Measurements from ENCODE around the gene IQCN.

IQCN gene

DNA sequence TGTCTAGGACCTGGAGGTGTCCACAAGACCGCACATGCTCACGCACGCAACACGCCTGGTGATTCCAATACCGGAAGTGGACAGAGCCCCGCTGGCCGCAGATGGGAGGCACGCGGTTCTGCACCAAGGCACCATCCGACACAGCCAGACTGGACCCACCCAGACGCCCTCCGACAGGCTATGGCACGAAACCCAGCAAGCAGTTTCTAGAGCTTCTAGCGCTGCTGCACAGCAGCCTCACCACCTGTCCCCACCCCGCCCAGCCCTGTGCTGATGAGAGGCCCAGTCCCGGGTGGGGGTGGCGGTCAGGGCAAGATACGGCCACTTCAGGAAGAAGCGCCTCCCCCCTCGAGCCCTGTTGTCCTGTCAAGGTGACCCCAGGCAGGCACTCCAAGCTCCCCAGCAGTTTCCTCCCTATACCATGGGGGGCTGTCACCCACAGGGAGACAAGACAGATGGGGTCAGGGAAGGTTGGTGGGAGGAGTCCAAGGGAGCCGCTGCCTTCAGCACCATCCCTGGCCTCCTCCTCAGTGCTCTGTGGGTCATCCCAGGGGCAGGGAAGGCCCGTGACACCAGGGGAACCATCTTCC is 37.3 kb upstream of the IQCN start:
- Histone ChIP-seq H3K9ac (ENCODE audit: low read length) (no peak overlapping the region), H3K27ac (ENCODE audit: low read length) (no peak overlapping the region), H3K36me3 (ENCODE audit: control insufficient read depth, low read depth, low read length) (peaks cover 70% of the 10 kb centered on the region)

DNA sequence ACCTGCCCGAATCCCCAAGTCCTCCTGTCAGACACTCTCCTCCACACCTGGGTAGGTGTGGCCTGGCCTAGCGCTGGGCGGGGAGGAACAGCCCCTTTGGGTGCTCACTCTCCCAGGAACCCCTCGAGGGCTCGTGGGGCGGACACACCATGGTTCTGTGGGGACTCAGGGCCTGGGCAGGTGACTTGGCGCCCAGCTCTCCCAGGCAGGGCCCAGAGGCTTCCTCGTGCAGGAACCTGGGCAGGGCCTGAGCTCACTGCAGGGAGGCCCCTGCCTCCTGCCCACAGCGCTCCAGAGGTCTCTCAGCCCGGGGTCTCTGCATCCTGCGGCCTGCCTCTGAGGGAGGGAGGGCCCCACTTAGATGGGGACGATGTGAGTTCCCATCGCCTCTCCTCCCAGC is 36.7 kb upstream of the IQCN start:
- H3K9ac ChIP-seq (ENCODE audit: low read length), result no peak overlapping the region
- H3K36me3 ChIP-seq (ENCODE audit: control insufficient read depth, low read depth, low read length), result peaks cover 74% of the 10 kb centered on the region
- H3K4me3 ChIP-seq (ENCODE audit: low read length), result no peak overlapping the region
- H3K27me3 ChIP-seq (ENCODE audit: control insufficient read depth, insufficient read depth, low read length), result no peaks in the 10 kb centered on the region
- H3K4me1 ChIP-seq (ENCODE audit: control insufficient read depth, low read depth, low read length), result no peaks in the 10 kb centered on the region
- no peak overlapping the region for H3K27ac ChIP-seq (ENCODE audit: low read length)
- H3K9me3 ChIP-seq (ENCODE audit: control insufficient read depth, low read depth, low read length), result no peaks in the 10 kb centered on the region

More for the DNA sequence above, 37.3 kb upstream of the IQCN start:
- H3K9me3 ChIP-seq (ENCODE audit: control insufficient read depth, low read depth, low read length), result no peaks in the 10 kb centered on the region
- no peaks in the 10 kb centered on the region for H3K27me3 ChIP-seq (ENCODE audit: control insufficient read depth, insufficient read depth, low read length)
- H3K4me1 ChIP-seq (ENCODE audit: control insufficient read depth, low read depth, low read length), result no peaks in the 10 kb centered on the region
- H3K4me3 ChIP-seq (ENCODE audit: low read length), result no peak overlapping the region

DNA sequence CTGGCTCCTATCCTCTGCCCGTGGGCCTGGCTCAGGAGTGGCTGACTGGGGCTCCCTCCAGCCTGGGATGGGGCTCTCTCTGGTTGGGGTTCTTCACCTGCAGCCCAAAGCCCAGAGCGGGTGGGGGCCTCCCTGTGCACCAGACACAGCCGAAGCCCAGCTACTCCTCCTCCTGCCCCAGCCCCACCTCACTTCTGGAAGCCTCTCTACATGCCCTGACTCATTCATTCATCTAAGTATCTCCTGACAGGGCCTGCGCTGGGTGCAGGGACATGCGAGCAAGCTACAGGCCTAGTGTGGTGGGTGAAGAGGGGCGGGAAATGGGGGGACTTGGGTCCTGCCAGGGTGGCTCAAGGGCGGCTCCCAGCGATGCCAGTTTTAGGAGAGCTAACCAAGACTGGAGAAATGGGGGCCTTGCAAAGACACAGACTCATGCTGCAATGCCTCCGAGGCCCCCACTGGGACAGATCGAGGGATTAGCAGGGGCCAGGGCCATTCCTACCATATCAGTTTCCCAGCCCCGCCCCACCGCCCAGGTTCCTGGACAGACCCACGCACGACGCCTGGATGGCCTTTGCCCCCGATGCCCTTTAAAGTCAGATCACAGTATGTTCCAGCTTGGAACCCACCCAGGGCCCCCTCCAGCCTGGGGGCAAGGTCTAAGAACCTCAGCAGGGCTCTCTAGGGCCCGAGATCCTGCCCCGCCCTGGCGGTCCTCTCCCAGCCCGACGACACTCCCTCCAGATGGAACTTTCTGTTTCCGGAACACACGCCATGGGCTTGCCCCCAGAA is 36.1 kb upstream of the IQCN start:
- H3K36me3 ChIP-seq (ENCODE audit: control insufficient read depth, low read depth, low read length), result peaks cover 69% of the 10 kb centered on the region
- no peak overlapping the region for H3K27ac ChIP-seq (ENCODE audit: low read length)
- no peak overlapping the region for H3K9ac ChIP-seq (ENCODE audit: low read length)
- H3K27me3 ChIP-seq (ENCODE audit: control insufficient read depth, insufficient read depth, low read length), result no peaks in the 10 kb centered on the region
- no peaks in the 10 kb centered on the region for H3K9me3 ChIP-seq (ENCODE audit: control insufficient read depth, low read depth, low read length)
- no peaks in the 10 kb centered on the region for H3K4me1 ChIP-seq (ENCODE audit: control insufficient read depth, low read depth, low read length)
- no peak overlapping the region for H3K4me3 ChIP-seq (ENCODE audit: low read length)

DNA sequence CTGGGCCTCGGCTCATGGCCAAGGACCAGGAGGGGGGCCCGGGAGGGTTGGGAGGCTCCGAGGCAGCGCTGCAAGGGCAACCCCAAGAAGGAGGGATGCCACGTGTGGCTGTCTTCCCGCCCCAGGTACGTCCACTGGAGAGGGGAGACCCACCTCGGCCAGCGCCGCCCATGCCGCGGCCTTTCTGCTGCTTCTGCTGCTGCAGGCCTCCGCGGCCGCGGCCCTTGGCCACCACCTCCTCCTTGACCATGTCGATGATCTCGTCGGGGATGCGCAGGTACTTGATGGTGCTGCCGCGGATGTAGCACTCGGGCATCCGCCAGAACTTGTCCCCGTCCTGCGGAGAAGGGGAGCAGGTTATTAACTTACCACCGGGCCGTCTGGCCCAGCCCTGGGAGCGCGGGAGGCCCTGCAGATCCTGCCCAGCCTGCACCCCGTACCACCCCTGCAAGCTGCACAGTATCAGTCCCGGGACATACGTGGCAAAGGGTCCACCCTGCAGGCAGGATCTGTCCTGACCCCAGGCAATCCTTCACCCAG is 35.3 kb upstream of the IQCN start:
- Histone ChIP-seq H3K9me3 (ENCODE audit: control insufficient read depth, low read depth, low read length) (no peaks in the 10 kb centered on the region), H3K27me3 (ENCODE audit: control insufficient read depth, insufficient read depth, low read length) (no peaks in the 10 kb centered on the region), H3K27ac (ENCODE audit: low read length) (no peak overlapping the region), H3K9ac (ENCODE audit: low read length) (no peak overlapping the region), H3K4me3 (ENCODE audit: low read length) (no peak overlapping the region), H3K36me3 (ENCODE audit: control insufficient read depth, low read depth, low read length) (peaks cover 69% of the 10 kb centered on the region), H3K4me1 (ENCODE audit: control insufficient read depth, low read depth, low read length) (peaks cover 4% of the 10 kb centered on the region)

DNA sequence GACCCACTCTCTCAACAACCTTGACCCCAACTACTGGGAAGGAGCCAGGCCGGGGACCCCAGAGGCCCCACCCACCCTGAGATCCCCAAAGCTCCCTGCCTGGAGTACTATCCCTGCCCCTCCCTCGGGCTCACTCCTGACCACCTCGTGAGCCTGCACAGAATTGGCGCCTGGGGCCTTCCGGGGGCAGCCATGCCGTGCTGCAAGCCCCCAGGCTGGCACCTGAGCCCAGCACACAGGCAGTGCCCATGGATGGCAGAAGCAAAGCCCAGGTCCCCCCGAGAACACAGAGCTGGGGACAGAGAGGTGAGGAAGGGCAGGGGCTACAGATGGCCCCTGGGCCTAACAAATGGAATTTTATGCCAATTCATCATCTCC is 34.7 kb upstream of the IQCN start:
- H3K27ac ChIP-seq (ENCODE audit: low read length), result no peak overlapping the region
- H3K4me1 ChIP-seq (ENCODE audit: control insufficient read depth, low read depth, low read length), result peaks cover 9% of the 10 kb centered on the region
- H3K9me3 ChIP-seq (ENCODE audit: control insufficient read depth, low read depth, low read length), result no peaks in the 10 kb centered on the region
- H3K9ac ChIP-seq (ENCODE audit: low read length), result no peak overlapping the region
- peaks cover 63% of the 10 kb centered on the region for H3K36me3 ChIP-seq (ENCODE audit: control insufficient read depth, low read depth, low read length)
- no peak overlapping the region for H3K4me3 ChIP-seq (ENCODE audit: low read length)
- no peaks in the 10 kb centered on the region for H3K27me3 ChIP-seq (ENCODE audit: control insufficient read depth, insufficient read depth, low read length)

DNA sequence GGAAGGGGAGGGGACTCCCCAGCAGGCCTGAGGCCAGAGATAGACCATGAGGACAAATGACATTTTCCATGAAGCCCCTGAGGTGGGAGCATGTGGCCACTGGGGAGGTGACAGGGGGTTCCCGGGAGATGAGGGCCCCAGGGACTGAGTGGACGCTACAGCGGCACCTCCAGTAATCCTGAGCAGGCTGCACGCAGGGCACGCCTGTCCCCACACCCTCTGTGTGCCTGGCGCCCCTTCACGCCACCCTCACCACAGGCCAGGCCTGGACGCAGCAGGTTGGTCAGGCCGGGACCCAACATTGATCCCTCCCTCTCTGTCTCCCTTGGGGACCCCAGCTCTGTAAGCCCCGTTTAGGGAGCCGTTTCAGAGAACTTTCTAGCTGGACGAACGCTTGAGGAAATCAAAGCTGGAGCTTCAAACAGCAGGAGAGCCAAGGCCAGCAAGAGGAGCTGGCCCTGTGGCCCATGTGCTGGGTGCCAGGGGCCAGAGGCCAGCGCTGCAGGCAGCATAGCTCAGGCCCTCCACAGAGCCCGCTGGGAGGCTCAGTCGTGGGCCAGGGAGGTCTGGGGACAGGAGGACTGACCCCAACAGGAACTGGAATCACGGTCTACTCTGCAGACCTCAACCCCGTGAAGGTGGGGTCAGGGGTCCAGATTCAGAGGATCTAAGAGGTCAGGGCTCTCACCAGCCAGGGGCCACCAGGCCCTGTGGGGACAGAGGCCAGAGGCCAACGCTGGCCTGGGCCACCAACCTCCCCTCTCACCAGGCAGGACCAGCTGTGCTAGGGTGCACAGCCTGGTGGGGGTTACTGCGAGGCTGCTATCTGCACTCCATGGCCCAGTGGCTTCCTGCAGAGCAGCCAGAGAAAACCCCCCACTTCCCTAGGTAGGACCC is 34.0 kb upstream of the IQCN start:
- Histone ChIP-seq H3K27ac (ENCODE audit: low read length) (no peak overlapping the region), H3K27me3 (ENCODE audit: control insufficient read depth, insufficient read depth, low read length) (no peaks in the 10 kb centered on the region), H3K36me3 (ENCODE audit: control insufficient read depth, low read depth, low read length) (peaks cover 57% of the 10 kb centered on the region), H3K9ac (ENCODE audit: low read length) (no peak overlapping the region), H3K4me1 (ENCODE audit: control insufficient read depth, low read depth, low read length) (peaks cover 11% of the 10 kb centered on the region), H3K9me3 (ENCODE audit: control insufficient read depth, low read depth, low read length) (no peaks in the 10 kb centered on the region), H3K4me3 (ENCODE audit: low read length) (no peak overlapping the region)

DNA sequence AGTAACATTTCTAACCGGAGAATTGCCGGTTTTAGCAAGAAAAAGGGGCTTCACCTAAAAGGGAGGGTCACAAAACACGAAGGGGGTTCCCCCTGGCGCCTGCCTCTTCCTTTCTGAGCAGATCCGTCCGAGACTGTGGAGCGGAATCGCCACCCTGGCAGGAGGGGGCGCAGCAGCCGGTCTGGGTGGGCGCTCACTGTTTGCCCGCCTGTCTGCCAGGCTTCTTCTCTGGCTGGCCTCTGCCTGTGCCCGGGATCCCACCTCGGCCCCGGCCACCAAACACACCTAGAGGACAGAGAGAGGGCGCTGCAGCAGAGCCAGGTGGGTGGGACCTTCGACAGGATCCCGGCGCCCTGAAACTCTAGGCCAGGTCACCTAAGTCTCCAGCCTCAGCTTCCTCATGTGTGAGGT is 33.0 kb upstream of the IQCN start:
- no peaks in the 10 kb centered on the region for H3K27me3 ChIP-seq (ENCODE audit: control insufficient read depth, insufficient read depth, low read length)
- no peaks in the 10 kb centered on the region for H3K9me3 ChIP-seq (ENCODE audit: control insufficient read depth, low read depth, low read length)
- H3K4me1 ChIP-seq (ENCODE audit: control insufficient read depth, low read depth, low read length), result peaks cover 11% of the 10 kb centered on the region
- peaks cover 47% of the 10 kb centered on the region for H3K36me3 ChIP-seq (ENCODE audit: control insufficient read depth, low read depth, low read length)
- H3K4me3 ChIP-seq (ENCODE audit: low read length), result no peak overlapping the region
- H3K27ac ChIP-seq (ENCODE audit: low read length), result no peak overlapping the region
- H3K9ac ChIP-seq (ENCODE audit: low read length), result no peak overlapping the region

DNA sequence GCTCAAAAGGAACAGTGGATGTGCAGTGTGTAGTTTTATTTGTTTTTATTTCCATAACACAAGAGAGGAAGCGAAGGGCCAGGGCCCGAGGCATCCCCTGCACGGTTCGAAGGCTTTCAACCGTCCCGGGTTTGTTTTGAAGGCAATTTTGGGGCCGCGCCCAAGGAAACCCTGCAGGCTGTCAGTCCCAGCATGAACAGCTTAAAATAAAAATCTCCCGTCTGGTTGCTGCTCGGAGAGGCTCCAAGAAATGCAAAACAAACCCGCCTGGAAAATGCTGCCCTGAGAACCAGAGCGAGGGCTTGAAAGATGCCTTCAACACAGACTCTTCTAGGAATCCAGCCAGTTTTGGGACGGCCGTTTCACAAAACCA is 32.6 kb upstream of the IQCN start:
- H3K9me3 ChIP-seq (ENCODE audit: control insufficient read depth, low read depth, low read length), result no peaks in the 10 kb centered on the region
- H3K9ac ChIP-seq (ENCODE audit: low read length), result no peak overlapping the region
- H3K36me3 ChIP-seq (ENCODE audit: control insufficient read depth, low read depth, low read length), result peaks cover 43% of the 10 kb centered on the region
- H3K27ac ChIP-seq (ENCODE audit: low read length), result no peak overlapping the region
- peaks cover 11% of the 10 kb centered on the region for H3K4me1 ChIP-seq (ENCODE audit: control insufficient read depth, low read depth, low read length)
- H3K4me3 ChIP-seq (ENCODE audit: low read length), result no peak overlapping the region
- no peaks in the 10 kb centered on the region for H3K27me3 ChIP-seq (ENCODE audit: control insufficient read depth, insufficient read depth, low read length)

DNA sequence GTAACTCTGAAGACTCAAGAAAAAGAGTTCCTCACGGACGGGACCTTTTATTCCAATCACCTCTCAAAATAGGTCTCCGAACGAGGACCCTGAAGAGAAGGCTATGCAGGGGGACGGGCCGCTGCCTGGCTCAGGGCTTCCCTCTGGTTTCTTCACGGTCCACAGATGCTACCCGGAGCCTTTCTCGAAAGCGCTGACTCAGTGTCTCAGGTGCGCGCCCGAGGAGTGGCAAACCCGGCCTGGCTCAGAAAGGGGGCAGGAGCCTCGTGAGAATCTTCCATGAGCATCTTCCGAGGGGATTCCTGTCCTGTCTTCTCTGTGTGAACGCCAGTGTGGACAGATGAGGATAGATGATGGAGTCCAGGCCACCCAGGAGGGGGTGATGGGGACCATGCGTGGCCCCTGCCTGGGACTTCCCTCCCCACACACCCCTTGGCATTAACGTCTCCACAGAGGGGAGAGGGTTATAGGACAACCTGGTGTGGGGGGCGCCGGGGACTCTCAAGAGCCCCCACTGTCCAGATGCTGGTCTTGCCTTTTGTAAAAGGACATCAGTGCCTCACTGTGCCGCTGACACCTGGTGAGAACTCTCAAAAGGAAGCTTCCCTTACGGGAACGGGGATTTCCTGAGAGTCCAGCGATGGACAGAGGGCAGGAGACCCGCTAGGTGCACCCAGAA is 32.1 kb upstream of the IQCN start:
- no peaks in the 10 kb centered on the region for H3K9me3 ChIP-seq (ENCODE audit: control insufficient read depth, low read depth, low read length)
- no peak overlapping the region for H3K4me3 ChIP-seq (ENCODE audit: low read length)
- H3K27me3 ChIP-seq (ENCODE audit: control insufficient read depth, insufficient read depth, low read length), result no peaks in the 10 kb centered on the region
- H3K9ac ChIP-seq (ENCODE audit: low read length), result no peak overlapping the region
- H3K4me1 ChIP-seq (ENCODE audit: control insufficient read depth, low read depth, low read length), result peaks cover 11% of the 10 kb centered on the region
- peaks cover 39% of the 10 kb centered on the region for H3K36me3 ChIP-seq (ENCODE audit: control insufficient read depth, low read depth, low read length)
- H3K27ac ChIP-seq (ENCODE audit: low read length), result no peak overlapping the region

DNA sequence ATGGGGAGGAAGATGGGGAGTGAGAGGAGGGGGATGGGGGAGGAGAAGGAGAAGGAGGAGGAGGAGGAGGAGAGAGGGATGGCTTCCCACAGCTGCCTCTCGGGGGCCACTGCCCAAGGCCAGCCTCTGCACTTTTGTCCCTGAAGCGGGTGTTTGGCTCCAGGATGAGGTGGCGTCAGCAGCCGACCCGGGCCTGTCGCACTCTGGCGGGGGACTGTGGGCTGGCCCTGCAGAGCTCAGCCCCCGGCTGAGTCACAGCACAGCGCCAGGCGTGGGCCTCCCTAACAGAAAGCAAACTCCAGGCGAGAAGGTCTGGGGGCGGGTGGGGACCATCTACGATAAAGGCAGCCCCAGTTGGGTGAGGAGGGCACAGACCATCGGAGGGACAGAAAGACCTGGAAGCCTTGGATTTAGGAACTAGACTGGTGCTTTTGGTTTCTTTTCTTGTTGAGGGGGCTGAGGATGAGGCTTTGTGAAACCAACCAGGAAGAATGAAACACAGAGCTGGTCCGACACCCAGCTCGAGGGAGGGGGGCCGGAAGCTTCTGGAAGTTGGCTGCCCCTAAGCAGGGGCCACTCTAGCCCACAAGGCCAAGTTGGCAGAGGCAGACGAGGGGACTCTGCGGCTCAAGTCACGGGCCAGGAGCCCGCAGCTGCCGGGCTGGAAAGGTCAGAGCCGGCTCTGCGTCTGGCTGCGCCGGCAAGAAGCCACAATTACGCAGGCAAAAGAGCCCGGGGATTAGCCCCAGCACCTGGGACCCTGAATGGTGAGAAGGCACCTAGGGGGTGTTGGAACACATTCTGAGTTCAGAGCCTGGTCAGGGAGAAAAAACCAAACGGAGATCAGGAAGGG is 30.4 kb upstream of the IQCN start:
- H3K9ac ChIP-seq (ENCODE audit: low read length), result peak overlapping the region; percentile 58
- H3K4me3 ChIP-seq (ENCODE audit: low read length), result peak overlapping the region; percentile 58
- H3K27ac ChIP-seq (ENCODE audit: low read length), result peak overlapping the region; percentile 62
- no peaks in the 10 kb centered on the region for H3K27me3 ChIP-seq (ENCODE audit: control insufficient read depth, insufficient read depth, low read length)
- H3K9me3 ChIP-seq (ENCODE audit: control insufficient read depth, low read depth, low read length), result no peaks in the 10 kb centered on the region
- H3K4me1 ChIP-seq (ENCODE audit: control insufficient read depth, low read depth, low read length), result peaks cover 11% of the 10 kb centered on the region
- peaks cover 29% of the 10 kb centered on the region for H3K36me3 ChIP-seq (ENCODE audit: control insufficient read depth, low read depth, low read length)

All from iPS-18a (cell line).